GM12873 (cell line): ENCODE data around the gene TRDMT1.

Experiments
- TF ChIP-seq, protein P1 (sequence below): IDR thresholded peaks from 2 replicates; pipeline ENCODE4 v1.5.1; 2012; ENCODE audit warnings: low read depth, mild to moderate bottlenecking, moderate library complexity, low read length, control low read depth; ENCODE audit not compliant: insufficient read depth; ENCODE audit errors: missing control alignments

The TRDMT1 gene

DNA sequence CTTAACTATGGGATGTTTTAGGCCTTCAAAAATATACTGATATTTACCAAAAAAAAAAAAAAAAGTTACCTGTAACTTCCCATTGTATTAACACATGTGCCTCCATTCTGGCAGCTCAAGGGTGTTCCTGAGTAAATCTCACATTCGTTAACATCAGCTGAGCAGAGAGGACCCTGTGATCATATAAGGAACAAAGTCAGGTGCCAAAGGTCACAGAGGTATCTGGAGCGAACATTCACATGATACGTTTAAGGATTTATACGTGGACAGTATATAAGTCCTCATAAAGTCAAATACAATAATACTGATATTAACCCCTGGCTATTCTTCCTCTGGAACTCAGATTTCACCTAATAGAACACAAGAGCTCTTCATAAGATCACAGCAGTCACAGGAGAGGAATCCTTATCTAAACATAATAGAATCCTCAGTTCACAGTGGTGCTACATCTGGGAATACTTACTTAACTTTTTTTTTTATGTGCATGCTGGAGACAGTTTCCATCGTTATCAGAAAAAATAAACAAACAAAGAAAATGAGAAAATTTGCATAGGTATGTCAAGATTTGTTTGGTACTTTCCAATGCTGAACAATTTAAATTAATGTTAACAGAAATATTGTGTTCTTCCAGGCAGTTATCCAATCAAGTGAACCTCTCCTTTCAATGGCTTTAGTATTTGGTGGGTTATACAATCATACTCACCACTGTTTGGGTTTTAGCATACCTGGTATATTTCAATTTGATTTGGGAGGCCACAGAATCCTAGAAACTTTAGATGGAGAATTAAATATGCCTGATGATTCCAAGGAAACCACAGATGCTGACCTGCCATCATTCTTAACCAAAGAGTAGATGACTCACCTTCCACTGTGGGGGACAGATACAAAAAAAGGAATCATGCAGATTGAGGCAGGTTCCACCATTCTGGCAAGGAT is 78.5 kb downstream of the TRDMT1 start:
- TF ChIP-seq, protein P1, sequence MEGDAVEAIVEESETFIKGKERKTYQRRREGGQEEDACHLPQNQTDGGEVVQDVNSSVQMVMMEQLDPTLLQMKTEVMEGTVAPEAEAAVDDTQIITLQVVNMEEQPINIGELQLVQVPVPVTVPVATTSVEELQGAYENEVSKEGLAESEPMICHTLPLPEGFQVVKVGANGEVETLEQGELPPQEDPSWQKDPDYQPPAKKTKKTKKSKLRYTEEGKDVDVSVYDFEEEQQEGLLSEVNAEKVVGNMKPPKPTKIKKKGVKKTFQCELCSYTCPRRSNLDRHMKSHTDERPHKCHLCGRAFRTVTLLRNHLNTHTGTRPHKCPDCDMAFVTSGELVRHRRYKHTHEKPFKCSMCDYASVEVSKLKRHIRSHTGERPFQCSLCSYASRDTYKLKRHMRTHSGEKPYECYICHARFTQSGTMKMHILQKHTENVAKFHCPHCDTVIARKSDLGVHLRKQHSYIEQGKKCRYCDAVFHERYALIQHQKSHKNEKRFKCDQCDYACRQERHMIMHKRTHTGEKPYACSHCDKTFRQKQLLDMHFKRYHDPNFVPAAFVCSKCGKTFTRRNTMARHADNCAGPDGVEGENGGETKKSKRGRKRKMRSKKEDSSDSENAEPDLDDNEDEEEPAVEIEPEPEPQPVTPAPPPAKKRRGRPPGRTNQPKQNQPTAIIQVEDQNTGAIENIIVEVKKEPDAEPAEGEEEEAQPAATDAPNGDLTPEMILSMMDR: no peak

DNA sequence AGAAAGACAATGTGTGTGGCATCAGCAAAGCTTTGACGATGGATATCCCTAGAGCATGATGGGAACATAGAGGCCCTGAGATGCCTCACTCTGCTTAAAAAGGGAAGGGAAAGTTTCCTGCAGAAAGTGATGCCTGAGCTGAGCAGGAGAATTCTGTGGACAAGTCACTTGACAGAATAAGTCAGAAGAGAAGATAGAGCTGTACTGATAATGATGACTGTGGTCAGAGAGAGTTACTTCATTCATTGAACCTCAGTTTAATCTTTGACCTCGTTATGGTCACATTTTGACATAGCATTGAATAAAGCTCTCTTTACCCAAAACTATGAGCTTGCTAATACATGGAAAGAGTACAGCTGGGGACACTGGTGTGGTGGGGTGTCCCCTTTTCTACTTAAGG is 79.4 kb downstream of the TRDMT1 start:
- TF ChIP-seq, protein P1: no peak

DNA sequence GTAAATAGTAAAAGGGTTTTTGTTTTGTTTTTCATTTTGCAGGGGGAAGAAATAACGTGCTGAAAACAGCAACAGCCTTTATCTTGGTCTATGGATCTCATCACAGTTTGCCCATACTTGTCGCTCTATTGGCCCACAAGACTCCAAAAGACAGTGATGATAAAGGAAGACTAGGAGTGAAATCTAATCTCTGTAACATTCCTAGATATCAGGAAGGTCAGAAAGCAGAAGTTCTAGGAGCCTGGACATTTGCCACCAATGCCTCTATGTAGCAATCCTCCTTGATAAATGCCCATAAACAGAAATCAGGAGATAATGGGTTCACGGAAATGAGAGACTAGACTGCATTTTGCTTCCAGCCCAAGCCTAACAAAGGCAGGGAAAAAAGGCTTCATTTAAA is 80.8 kb downstream of the TRDMT1 start:
- TF ChIP-seq, protein P1: no peak

DNA sequence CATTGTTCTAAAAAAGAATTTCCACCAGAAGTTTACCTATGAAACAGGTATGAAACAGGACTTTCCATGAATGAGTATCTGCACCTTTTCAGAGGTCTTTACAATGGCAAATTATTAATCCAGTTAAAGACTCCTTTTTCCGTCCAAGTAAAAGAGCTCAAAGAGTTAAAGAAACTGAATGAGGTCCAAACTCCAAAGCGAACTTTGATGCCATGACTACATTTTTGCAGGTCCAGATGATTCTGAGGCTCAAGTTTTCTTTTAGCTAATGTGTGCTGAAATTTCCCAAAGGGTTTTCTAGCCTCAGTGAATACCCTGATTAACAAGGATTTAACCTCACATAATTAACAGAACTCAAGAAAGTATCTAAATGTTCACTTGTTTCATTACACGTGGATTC is 81.6 kb downstream of the TRDMT1 start:
- TF ChIP-seq, protein P1: no peak

DNA sequence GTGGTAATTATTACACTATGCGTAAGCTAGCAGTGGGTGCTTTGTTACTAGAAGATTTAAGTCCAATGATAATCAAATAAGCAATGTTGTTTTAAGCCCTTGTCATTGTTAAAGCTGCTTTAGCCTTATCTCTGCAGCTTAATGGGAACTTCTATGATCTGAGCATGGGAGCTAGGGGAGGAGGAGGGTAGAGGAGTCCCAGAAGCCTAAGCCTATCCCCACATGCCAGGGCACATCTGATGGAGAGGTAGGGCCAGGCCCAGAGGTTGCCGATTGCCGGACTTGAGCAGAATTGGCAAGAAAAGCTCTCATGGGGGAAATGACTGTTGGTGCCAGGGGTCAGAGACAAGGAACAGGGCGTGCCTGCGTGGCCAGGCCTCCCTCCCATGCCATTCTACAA is 85.3 kb downstream of the TRDMT1 start:
- TF ChIP-seq, protein P1: no peak

DNA sequence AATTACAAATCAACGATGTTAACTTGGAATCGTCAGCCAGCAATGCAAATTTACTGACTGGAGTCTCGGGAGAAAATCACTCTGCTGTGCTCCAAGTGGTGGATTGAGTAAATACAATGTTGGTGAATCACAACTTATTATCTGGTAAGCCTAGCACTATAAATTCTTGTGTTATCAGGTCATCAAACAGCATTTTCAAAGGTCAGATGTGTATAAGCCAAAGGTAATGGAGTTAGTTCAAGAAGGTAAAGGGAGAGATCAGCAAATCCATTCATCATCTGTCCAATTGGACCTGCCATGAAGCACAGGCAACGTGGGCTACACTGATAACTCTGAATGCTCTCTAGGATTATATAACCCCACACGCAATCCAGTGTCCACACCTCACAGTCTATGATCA is 85.8 kb downstream of the TRDMT1 start:
- TF ChIP-seq, protein P1: no peak

DNA sequence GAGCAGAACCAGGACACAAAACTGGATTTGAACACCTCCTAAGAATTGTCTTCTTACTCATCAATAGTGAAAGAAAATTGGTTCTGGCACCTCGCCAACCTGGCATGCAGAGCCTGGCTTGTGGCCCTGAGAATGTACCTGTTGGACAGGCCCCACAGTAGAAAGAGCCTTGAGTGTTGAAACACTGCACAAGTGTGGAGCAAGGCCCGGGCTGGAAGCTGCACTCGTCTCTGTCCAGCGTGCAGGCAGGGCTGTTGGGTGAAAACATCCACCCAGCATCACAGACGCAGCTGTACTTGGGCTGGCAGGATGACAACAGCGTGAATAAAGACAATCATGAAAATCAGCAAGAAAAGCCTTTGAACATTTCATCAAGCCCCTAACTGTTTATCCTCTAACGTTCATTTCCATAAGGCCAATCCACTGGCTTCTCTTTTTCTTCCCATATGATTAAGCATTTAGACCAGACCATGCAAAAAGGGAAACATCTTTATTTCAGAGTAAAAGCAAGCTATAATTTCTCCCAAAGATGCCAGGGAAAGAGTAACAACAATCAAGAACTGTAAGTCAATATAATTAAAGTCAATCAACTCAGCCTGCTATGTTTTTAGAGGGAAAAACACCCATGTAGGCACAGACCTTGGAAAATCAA is 87.5 kb downstream of the TRDMT1 start:
- TF ChIP-seq, protein P1: no peak
